Measurements from ENCODE around the gene PSMA7. TPM values are rescaled to one million over a fixed set of nuclear protein-coding genes. Genes with fewer than 3 reads are reported as not detected.

The PSMA7 gene
- total and polyA plus RNA-seq, 4 donors = 109 to 342 (median 196) TPM

- no peak for DNase-seq (ENCODE audit: low spot score)
- no peaks in the 10 kb centered on the region for H3K27me3 ChIP-seq (ENCODE audit: control insufficient read depth in 4 of 4, insufficient read depth in 4 of 4, low read length in 3 of 4)
- H3K9ac ChIP-seq (ENCODE audit: low read depth in 1 of 2, low read length in 2 of 2) = no peak overlapping the region
- H3K4me3 ChIP-seq (ENCODE audit: low read depth in 1 of 3, low read length in 3 of 3) = no peak overlapping the region
- no peaks in the 10 kb centered on the region for H3K4me1 ChIP-seq (ENCODE audit: control insufficient read depth in 4 of 4, insufficient read depth in 4 of 4, low read length in 3 of 4)
- TF ChIP-seq HNF4A (conservative IDR thresholded peaks at IDR 0.05) (no peak), HNF4G (IDR thresholded peaks at IDR 0.05) (no peak), NR2F2 (IDR thresholded peaks at IDR 0.05) (no peak), FOXA2 (IDR thresholded peaks at IDR 0.05) (no peak), REST (IDR thresholded peaks at IDR 0.05) (no peak), JUND (IDR thresholded peaks at IDR 0.05) (no peak), RAD21 (IDR thresholded peaks at IDR 0.05) (no peak), SP1 (IDR thresholded peaks at IDR 0.05) (no peak), CTCF (IDR thresholded peaks at IDR 0.05; ENCODE audit: low read depth, low read length, missing input control) (no peak), ZBTB33 (IDR thresholded peaks at IDR 0.05) (no peak), MAX (IDR thresholded peaks at IDR 0.05) (no peak), YY1 (IDR thresholded peaks at IDR 0.05) (no peak), RXRA (IDR thresholded peaks at IDR 0.05) (no peak), TAF1 (conservative IDR thresholded peaks at IDR 0.05) (no peak), GABPA (IDR thresholded peaks at IDR 0.05 in 1 of 2, conservative IDR thresholded peaks at IDR 0.05 in 1 of 2) (no peak), FOXA1 (IDR thresholded peaks at IDR 0.05) (no peak)
- peaks cover 22 to 60% (median 28%) of the 10 kb centered on the region in 4 donors for H3K36me3 ChIP-seq (ENCODE audit: control insufficient read depth in 4 of 4, insufficient read depth in 3 of 4, low read depth in 1 of 4, low read length in 3 of 4)
- no peak overlapping the region for H3K27ac ChIP-seq (ENCODE audit: low read depth in 1 of 2, low read length in 2 of 2)
- 90% methylated on average over 25 of the region's 25 CpGs for WGBS
- no peaks in the 10 kb centered on the region for H3K9me3 ChIP-seq (ENCODE audit: control insufficient read depth in 4 of 4, low read length in 3 of 4)
Measured at GRCh38 chr20:62165762-62166399, 22.7 kb upstream of the PSMA7 start.

Measured in liver (tissue), 9 donors.